Measurements from ENCODE around the gene MCC. TPM values are rescaled to one million over a fixed set of nuclear protein-coding genes. Genes with fewer than 3 reads are reported as not detected.

The MCC gene
- polyA plus RNA-seq, 4 donors = 0.45 to 3.5 (median 1.6) TPM

DNA sequence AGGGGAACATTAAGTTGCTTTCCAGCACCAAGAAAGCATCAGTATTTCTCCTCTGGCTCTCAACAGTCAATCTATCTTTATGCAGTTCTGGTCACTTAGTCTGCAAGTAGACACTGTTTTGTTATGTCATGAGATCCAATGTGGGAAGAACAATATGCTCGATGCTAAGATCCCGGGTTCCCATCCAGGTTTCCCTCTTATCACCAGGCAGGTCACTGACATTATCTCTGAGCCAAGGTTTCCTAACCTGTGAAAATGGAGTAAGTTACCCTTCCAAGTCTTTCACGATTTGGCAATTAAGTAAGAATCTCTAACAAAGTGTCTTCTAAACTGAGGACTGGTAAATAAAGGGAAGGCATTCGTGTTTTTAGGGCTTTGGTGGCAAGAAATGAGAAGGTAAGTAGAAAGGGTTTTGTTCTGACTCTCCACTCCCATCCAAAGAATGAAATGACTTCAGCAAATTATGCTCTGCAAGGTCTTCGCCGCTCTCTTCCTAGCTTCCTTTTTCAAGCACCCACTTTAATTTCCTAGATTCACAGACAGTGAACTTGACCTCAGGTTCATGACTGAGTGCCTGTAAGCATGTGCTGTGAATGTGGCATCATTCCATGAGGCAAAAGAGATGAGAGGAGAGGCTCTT lies 425.3 kb downstream of the MCC start:
- no peaks in the 10 kb centered on the region for H3K36me3 ChIP-seq (ENCODE audit: control insufficient read depth in 3 of 3, insufficient read depth in 2 of 3, low read depth in 1 of 3, low read length in 3 of 3)
- no peaks in the 10 kb centered on the region for H3K9me3 ChIP-seq (ENCODE audit: control insufficient read depth in 2 of 2, insufficient read depth in 1 of 2, low read depth in 1 of 2, low read length in 1 of 2)
- FAIRE-seq (no peak), DNase-seq (no peak)
- H3K4me1 ChIP-seq (ENCODE audit: control insufficient read depth in 3 of 3, insufficient read depth in 2 of 3, low read depth in 1 of 3, low read length in 2 of 3) = no peaks in the 10 kb centered on the region
- H3K27ac ChIP-seq (ENCODE audit: low read depth in 1 of 3, low read length in 2 of 3) = no peak overlapping the region
- WGBS, 3 donors = 75 to 77% (median 77%) methylated on average over 6 of the region's 6 CpGs
- H3K4me3 ChIP-seq (ENCODE audit: low read depth in 1 of 3, low read length in 3 of 3) = no peak overlapping the region
- H3K27me3 ChIP-seq (ENCODE audit: control insufficient read depth in 3 of 3, insufficient read depth in 3 of 3, low read length in 3 of 3) = peaks cover 0 to 3% (median 0%) of the 10 kb centered on the region in 3 donors

DNA sequence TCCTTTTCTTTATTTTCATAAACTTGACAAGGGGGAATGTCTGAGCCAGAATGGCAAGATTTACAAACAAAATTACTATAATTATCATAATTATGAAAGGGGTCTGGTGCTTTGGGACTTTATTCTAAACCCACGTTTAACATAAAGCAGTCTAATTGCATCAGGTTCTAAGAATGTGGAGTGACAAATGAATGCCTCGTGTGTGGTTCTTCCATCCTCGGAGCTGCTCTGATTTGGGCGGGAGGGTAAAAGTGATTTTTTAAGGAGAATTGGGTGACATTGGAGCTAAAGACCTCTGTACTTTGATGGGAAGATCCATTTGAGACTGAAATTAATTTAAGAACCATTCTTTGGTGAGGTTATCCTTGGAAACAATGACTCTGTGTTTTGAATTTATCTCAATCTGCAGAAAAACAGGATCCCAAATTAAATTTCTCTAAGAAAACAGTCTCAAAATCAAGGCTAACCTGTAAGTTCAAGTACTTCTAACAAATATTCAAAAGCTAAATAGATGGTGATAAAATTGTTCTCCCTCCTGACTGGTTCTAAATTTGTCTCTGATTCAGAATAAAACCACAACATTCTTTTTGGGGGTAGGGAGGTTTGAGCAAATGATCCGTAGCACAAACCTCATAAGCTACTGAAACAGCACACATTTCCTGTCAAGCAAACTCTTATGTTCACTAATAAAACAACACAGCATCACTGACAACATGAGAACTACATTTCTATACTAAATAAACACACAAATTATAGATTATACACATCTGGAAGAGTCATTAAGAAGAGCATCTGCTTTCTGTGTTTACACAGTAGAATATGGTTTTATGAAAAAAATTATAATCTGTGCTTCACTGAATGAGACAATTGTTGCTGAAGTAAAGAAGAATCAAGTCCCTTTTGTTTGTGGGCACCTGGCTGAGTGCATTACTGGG lies 426.1 kb downstream of the MCC start:
- Histone ChIP-seq H3K27ac (ENCODE audit: low read depth in 1 of 3, low read length in 2 of 3) (no peak overlapping the region), H3K9me3 (ENCODE audit: control insufficient read depth in 2 of 2, insufficient read depth in 1 of 2, low read depth in 1 of 2, low read length in 1 of 2) (no peaks in the 10 kb centered on the region), H3K36me3 (ENCODE audit: control insufficient read depth in 3 of 3, insufficient read depth in 2 of 3, low read depth in 1 of 3, low read length in 3 of 3) (no peaks in the 10 kb centered on the region), H3K4me1 (ENCODE audit: control insufficient read depth in 3 of 3, insufficient read depth in 2 of 3, low read depth in 1 of 3, low read length in 2 of 3) (no peaks in the 10 kb centered on the region), H3K27me3 (ENCODE audit: control insufficient read depth in 3 of 3, insufficient read depth in 3 of 3, low read length in 3 of 3) (peaks cover 0 to 3% (median 0%) of the 10 kb centered on the region in 3 donors), H3K4me3 (ENCODE audit: low read depth in 1 of 3, low read length in 3 of 3) (no peak overlapping the region)
- no peak for FAIRE-seq
- DNase-seq = no peak
- 63 to 78% (median 75%) methylated on average over 5 of the region's 5 CpGs for WGBS, 3 donors

DNA sequence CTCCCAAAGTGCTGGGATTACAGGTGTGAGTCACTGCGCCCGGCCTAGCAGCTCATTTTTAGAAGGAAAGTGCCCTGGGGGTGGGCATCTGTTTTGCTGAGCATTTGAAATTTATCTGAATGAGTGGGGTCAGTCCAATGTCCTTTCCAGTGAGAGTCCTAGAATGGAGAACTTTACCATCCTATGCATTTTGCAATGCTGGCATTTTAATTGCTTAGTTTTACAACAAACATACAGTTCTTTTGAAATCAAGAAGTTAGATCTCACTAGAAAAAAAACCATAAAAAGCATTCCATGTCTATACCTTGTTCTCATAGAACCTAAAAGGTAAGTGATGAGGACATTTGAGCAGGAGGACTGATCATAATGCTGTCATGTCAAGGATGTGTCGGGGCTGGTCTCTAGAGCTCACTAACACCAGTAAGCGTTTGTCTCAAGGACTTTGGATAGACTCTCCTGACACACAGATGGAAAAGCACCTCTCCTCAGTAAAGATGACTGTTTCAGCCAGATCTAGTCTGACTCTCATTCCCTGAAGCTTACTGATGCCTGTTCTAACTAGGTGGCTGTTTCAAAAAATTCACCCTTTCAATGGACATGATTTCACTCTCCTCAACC lies 427.7 kb downstream of the MCC start:
- FAIRE-seq (no peak), DNase-seq (peak in 1 of 2 donors; percentile 15)
- H3K9me3 ChIP-seq (ENCODE audit: control insufficient read depth in 2 of 2, insufficient read depth in 1 of 2, low read depth in 1 of 2, low read length in 1 of 2) = no peaks in the 10 kb centered on the region
- 77 to 93% (median 89%) methylated on average over 4 of the region's 4 CpGs for WGBS, 3 donors
- no peak overlapping the region for H3K27ac ChIP-seq (ENCODE audit: low read depth in 1 of 3, low read length in 2 of 3)
- no peaks in the 10 kb centered on the region for H3K4me1 ChIP-seq (ENCODE audit: control insufficient read depth in 3 of 3, insufficient read depth in 2 of 3, low read depth in 1 of 3, low read length in 2 of 3)
- no peak overlapping the region for H3K4me3 ChIP-seq (ENCODE audit: low read depth in 1 of 3, low read length in 3 of 3)
- H3K27me3 ChIP-seq (ENCODE audit: control insufficient read depth in 3 of 3, insufficient read depth in 3 of 3, low read length in 3 of 3) = peaks cover 0 to 3% (median 0%) of the 10 kb centered on the region in 3 donors
- peaks cover 0 to 2% (median 0%) of the 10 kb centered on the region in 3 donors for H3K36me3 ChIP-seq (ENCODE audit: control insufficient read depth in 3 of 3, insufficient read depth in 2 of 3, low read depth in 1 of 3, low read length in 3 of 3)

DNA sequence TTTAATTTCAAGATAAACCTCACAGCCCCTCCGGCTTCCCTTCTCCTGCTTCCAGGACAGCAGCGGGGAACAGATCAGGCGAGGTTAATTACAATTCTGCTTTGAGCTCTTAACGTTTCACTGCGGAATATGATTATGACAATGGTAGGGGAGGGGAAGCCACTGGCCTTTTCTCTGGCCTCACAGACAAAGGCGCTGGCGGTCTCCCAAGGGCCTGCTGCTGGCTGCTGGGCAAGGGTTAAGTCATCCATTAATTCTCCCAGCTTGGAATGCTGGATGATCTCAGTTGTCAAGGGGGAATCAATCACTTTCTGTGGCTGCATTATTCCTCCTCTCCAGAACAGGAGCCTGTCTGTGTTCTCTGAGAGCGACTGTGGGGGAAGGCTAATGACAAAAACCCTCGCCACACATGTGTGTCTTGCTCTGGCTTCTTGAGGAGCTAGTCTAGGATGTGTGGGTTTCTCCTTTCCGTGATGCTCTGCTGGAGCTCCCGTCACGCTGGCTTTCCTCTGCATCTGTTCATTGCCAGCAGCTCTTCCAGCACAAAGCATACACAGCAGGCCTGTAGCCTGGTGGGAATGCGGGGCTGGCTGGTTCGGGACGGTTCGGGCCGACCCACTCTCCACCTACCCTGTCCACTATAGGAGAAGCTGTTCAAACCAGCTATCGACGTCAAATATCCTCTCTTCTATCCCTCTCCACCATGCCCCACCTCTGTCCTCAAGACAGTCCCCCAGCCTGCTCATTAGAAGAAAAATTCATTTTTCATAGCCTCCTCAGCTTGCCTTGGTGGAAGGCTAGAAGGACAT lies 428.8 kb downstream of the MCC start:
- Histone ChIP-seq H3K9me3 (ENCODE audit: control insufficient read depth in 2 of 2, insufficient read depth in 1 of 2, low read depth in 1 of 2, low read length in 1 of 2) (no peaks in the 10 kb centered on the region), H3K27me3 (ENCODE audit: control insufficient read depth in 3 of 3, insufficient read depth in 3 of 3, low read length in 3 of 3) (peaks cover 0 to 3% (median 0%) of the 10 kb centered on the region in 3 donors), H3K4me3 (ENCODE audit: low read depth in 1 of 3, low read length in 3 of 3) (no peak overlapping the region), H3K27ac (ENCODE audit: low read depth in 1 of 3, low read length in 2 of 3) (no peak overlapping the region), H3K4me1 (ENCODE audit: control insufficient read depth in 3 of 3, insufficient read depth in 2 of 3, low read depth in 1 of 3, low read length in 2 of 3) (no peaks in the 10 kb centered on the region), H3K36me3 (ENCODE audit: control insufficient read depth in 3 of 3, insufficient read depth in 2 of 3, low read depth in 1 of 3, low read length in 3 of 3) (peaks cover 0 to 7% (median 2%) of the 10 kb centered on the region in 3 donors)
- FAIRE-seq (no peak), DNase-seq (no peak)
- WGBS, 3 donors = 70 to 84% (median 79%) methylated on average over 19 of the region's 19 CpGs

DNA sequence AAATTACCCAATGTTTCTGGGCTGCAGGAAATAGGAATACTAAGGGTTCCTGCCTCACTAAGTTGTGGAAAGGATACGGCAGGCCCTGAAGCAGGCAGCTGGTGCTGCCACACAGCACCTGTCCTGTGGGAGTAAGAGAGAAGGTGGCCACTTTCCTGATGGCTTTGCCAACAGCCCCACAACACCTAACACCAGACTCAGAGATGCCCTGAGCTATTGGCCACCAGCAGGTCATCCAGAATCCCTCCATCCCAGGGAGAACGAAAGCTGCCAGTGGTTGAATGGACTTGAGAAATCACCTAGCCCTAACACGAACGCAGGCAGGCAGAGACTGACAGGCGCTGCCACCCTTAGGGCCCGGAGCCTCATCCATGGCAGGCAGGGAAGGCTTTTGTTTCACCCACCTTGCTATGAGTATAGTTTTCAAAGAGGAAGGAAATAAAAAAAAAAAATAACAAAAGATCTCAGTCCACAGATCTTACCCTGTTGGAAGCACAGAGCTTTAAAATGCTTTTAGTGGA lies 429.5 kb downstream of the MCC start:
- FAIRE-seq = no peak
- Histone ChIP-seq H3K27me3 (ENCODE audit: control insufficient read depth in 3 of 3, insufficient read depth in 3 of 3, low read length in 3 of 3) (peaks cover 0 to 3% (median 0%) of the 10 kb centered on the region in 3 donors), H3K4me1 (ENCODE audit: control insufficient read depth in 3 of 3, insufficient read depth in 2 of 3, low read depth in 1 of 3, low read length in 2 of 3) (no peaks in the 10 kb centered on the region), H3K27ac (ENCODE audit: low read depth in 1 of 3, low read length in 2 of 3) (no peak overlapping the region), H3K36me3 (ENCODE audit: control insufficient read depth in 3 of 3, insufficient read depth in 2 of 3, low read depth in 1 of 3, low read length in 3 of 3) (peaks cover 0 to 9% (median 2%) of the 10 kb centered on the region in 3 donors), H3K4me3 (ENCODE audit: low read depth in 1 of 3, low read length in 3 of 3) (no peak overlapping the region), H3K9me3 (ENCODE audit: control insufficient read depth in 2 of 2, insufficient read depth in 1 of 2, low read depth in 1 of 2, low read length in 1 of 2) (no peaks in the 10 kb centered on the region)
- WGBS, 3 donors = 79 to 85% (median 83%) methylated on average over 6 of the region's 6 CpGs
- DNase-seq = no peak

DNA sequence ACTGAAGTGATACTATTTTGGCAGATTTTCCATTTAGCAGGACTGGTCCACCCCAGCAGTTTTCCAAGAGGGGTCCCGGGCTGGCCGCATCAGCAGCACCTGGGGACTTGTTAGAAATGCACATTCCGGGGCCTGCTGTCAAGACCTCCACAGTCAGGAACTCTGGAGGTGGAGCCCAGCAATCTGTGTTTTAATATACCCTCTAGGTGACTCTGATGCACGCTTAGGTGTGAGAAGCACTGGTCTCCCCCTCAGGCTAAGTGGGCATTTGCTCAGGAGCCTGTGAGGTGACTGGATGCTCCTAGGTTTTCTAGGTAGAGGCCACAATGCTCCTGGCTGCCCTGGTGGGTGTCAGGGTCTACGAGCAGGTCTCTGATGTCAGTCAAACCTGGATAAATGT lies 430.0 kb downstream of the MCC start:
- H3K27me3 ChIP-seq (ENCODE audit: control insufficient read depth in 3 of 3, insufficient read depth in 3 of 3, low read length in 3 of 3) = peaks cover 0 to 3% (median 0%) of the 10 kb centered on the region in 3 donors
- no peak overlapping the region for H3K4me3 ChIP-seq (ENCODE audit: low read depth in 1 of 3, low read length in 3 of 3)
- no peak overlapping the region for H3K27ac ChIP-seq (ENCODE audit: low read depth in 1 of 3, low read length in 2 of 3)
- no peaks in the 10 kb centered on the region for H3K9me3 ChIP-seq (ENCODE audit: control insufficient read depth in 2 of 2, insufficient read depth in 1 of 2, low read depth in 1 of 2, low read length in 1 of 2)
- 88 to 92% (median 88%) methylated on average over 5 of the region's 5 CpGs for WGBS, 3 donors
- no peaks in the 10 kb centered on the region for H3K4me1 ChIP-seq (ENCODE audit: control insufficient read depth in 3 of 3, insufficient read depth in 2 of 3, low read depth in 1 of 3, low read length in 2 of 3)
- H3K36me3 ChIP-seq (ENCODE audit: control insufficient read depth in 3 of 3, insufficient read depth in 2 of 3, low read depth in 1 of 3, low read length in 3 of 3) = peaks cover 0 to 9% (median 2%) of the 10 kb centered on the region in 3 donors
- no peak for DNase-seq
- FAIRE-seq = no peak

DNA sequence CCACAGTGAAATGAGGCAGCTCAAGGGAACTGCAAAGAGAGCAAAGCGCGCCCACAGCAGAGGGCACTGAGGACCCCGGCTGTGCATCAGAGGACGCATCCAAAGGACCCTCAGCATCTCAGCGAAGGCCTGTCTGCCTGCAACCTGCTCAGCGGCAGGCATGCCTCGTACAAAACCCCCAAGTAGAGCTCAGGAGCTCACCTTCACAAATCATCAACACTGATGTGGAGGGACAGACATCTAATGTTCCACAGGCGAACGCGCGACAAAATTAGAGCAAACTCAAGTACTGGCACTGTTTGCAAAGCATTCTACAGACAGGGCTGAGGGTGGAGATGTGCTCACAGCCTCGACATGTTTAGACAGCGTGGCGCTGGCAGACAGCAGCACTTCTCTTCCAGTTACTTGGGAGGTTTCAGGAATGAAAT lies 430.7 kb downstream of the MCC start:
- no peaks in the 10 kb centered on the region for H3K4me1 ChIP-seq (ENCODE audit: control insufficient read depth in 3 of 3, insufficient read depth in 2 of 3, low read depth in 1 of 3, low read length in 2 of 3)
- H3K27ac ChIP-seq (ENCODE audit: low read depth in 1 of 3, low read length in 2 of 3) = no peak overlapping the region
- no peak overlapping the region for H3K4me3 ChIP-seq (ENCODE audit: low read depth in 1 of 3, low read length in 3 of 3)
- peaks cover 0 to 4% (median 0%) of the 10 kb centered on the region in 3 donors for H3K27me3 ChIP-seq (ENCODE audit: control insufficient read depth in 3 of 3, insufficient read depth in 3 of 3, low read length in 3 of 3)
- 81 to 90% (median 85%) methylated on average over 14 of the region's 14 CpGs for WGBS, 3 donors
- FAIRE-seq = no peak
- no peak for DNase-seq
- peaks cover 0 to 9% (median 2%) of the 10 kb centered on the region in 3 donors for H3K36me3 ChIP-seq (ENCODE audit: control insufficient read depth in 3 of 3, insufficient read depth in 2 of 3, low read depth in 1 of 3, low read length in 3 of 3)
- no peaks in the 10 kb centered on the region for H3K9me3 ChIP-seq (ENCODE audit: control insufficient read depth in 2 of 2, insufficient read depth in 1 of 2, low read depth in 1 of 2, low read length in 1 of 2)

Measured in small intestine (tissue), 7 donors.